Gastroesophageal sphincter (tissue), 4 donors: ENCODE measurements around the gene RHBG. TPM values are rescaled to one million over a fixed set of nuclear protein-coding genes. Genes with fewer than 3 reads are reported as not detected.

Experiments used
- ATAC-seq: fragments of 150-250 bp; one replicate; pipeline ENCODE4 v1.9.1; 2016; ENCODE audit warnings: mild to moderate bottlenecking, moderate library complexity
- H3K27ac ChIP-seq, 4 donors: fragments of 200-600 bp; sonication (generic) in 3 of 4; 1 replicate in 3 of 4; 2 replicates in 1 of 4; pipeline ENCODE4 v1.5.1; 2016 to 2019
- H3K27me3 ChIP-seq: fragments of 200-600 bp; sonication (generic); one replicate; pipeline ENCODE4 v1.5.1; 2019
- H3K36me3 ChIP-seq, 2 donors: fragments of 200-600 bp; sonication (generic); one replicate each; pipeline ENCODE4 v1.5.1; 2019; ENCODE audit warnings: control low read depth in 1 of 2
- H3K4me1 ChIP-seq, 3 donors: fragments of 200-600 bp; sonication (generic); 1 replicate in 2 of 3; 2 replicates in 1 of 3; pipeline ENCODE4 v1.5.1; 2016 to 2019; ENCODE audit warnings: control low read depth in 2 of 3
- H3K4me3 ChIP-seq, 2 donors: fragments of 200-600 bp; sonication (generic); one replicate each; pipeline ENCODE4 v1.5.1; 2019; ENCODE audit warnings: mild to moderate bottlenecking in 1 of 2, moderate library complexity in 1 of 2
- H3K9me3 ChIP-seq, 3 donors: fragments of 200-600 bp; sonication (generic); one replicate each; pipeline ENCODE4 v1.5.1; 2017 to 2019; ENCODE audit warnings: control low read depth in 2 of 3
- CTCF ChIP-seq, 4 experiments: fragments of 200-600 bp in 2 of 4; fragments of 450-650 bp in 2 of 4; sonication (generic) in 1 of 4; IDR thresholded peaks; one replicate each; pipeline ENCODE4 v1.5.1; 2017 to 2019; ENCODE audit warnings: antibody characterized with exemption in 4 of 4, mild to moderate bottlenecking in 2 of 4, moderate library complexity in 2 of 4
- EP300 ChIP-seq: sonication (generic); formaldehyde crosslinking; IDR thresholded peaks from one replicate; pipeline ENCODE4 v1.6.1; 2017; ENCODE audit warnings: antibody characterized with exemption, mild to moderate bottlenecking
- POLR2A ChIP-seq, 2 donors: fragments of 450-650 bp; IDR thresholded peaks; one replicate each; pipeline ENCODE4 v1.6.1; 2017; ENCODE audit warnings: antibody characterized with exemption in 2 of 2, mild to moderate bottlenecking in 2 of 2, moderate library complexity in 1 of 2
- POLR2AphosphoS5 ChIP-seq: sonication (generic); formaldehyde crosslinking; IDR thresholded peaks from one replicate; pipeline ENCODE4 v1.6.1; 2017; ENCODE audit warnings: antibody characterized with exemption
- WGBS, 2 donors: methylation state at CpG; one replicate each; pipeline ENCODE4 v1.1.5; 2018; ENCODE audit warnings: low coverage in 1 of 2; 5-methylcytosine and 5-hydroxymethylcytosine counted together
- small RNA-seq, 4 donors: library from RNA; depleted of rRNA; stranded (forward); fragments of <200 nt; gene quantifications; one replicate each; pipeline ENCODE3, GENCODE V24; 2016
- total RNA-seq, 4 donors: library from RNA; depleted of rRNA; stranded (reverse); fragments of >200 nt; gene quantifications; one replicate each; pipeline ENCODE4 v1.1.0, GENCODE V29; 2016

RHBG gene
- total RNA-seq, 4 donors from 2014 or later = not detected

DNA sequence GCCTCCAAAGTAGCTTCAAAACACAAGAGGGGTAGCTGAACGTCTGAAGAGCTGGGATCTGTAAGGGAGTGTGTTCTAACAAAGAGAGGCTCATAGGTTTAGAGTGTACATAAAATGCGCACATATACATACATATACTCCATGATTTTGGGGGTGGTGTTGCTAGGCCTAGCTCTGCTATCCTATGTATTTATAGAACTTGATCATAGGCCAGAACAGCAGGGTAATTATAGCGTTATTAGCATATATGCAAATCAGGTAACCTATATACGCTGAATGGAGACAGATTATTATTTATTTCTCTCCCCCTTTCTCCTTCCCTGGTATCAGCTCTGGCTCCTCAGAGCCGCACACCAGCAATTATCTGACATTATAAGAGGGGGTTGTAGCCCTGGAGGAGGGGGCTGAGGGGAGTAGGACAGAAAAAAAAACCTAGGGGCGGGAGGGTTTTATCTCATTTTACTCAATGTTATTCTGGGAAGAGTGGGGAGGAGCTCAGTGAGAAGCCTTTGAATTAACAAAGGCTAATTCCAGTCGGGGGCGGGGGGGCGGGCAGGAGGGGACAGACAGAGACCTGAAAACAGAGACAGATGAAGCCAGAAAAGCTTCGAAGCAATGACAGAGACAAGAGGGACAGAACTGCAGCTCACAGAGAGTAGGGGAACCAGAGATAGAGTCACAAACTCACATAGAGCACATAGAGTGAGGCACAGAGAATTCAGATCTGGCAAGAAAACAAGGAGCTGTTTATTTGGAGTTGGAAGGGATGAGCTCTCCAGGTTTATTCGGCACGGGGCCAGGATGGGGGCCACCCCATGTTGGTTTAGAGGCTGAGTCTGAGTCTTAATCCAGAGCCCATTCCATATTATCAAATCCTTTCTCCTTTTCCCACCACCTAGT lies 63.0 kb downstream of the RHBG start:
- peaks cover 0 to 19% (median 6%) of the 10 kb centered on the region in 3 donors for H3K4me1 ChIP-seq
- ATAC-seq = no peak
- no peak overlapping the region for H3K27ac ChIP-seq
- peaks cover 100% of the 10 kb centered on the region for H3K27me3 ChIP-seq
- 26 to 32% methylated on average over 7 to 11 of the region's 12 CpGs for WGBS, 2 donors
- H3K36me3 ChIP-seq = no peaks in the 10 kb centered on the region
- H3K9me3 ChIP-seq = no peaks in the 10 kb centered on the region
- TF ChIP-seq CTCF (IDR thresholded peaks at IDR 0.05) (no peak), POLR2A (IDR thresholded peaks at IDR 0.05) (no peak), POLR2AphosphoS5 (no peak), EP300 (no peak)
- H3K4me3 ChIP-seq = no peak overlapping the region

- Histone ChIP-seq H3K9me3 (no peaks in the 10 kb centered on the region), H3K4me3 (no peak overlapping the region), H3K36me3 (no peaks in the 10 kb centered on the region), H3K4me1 (peaks cover 0 to 24% (median 6%) of the 10 kb centered on the region in 3 donors), H3K27me3 (peaks cover 100% of the 10 kb centered on the region), H3K27ac (no peak overlapping the region)
- ATAC-seq = no peak
- WGBS, 2 donors = 2 to 6% methylated on average over 10 to 11 of the region's 11 CpGs
- TF ChIP-seq EP300 = no peak
- TF ChIP-seq CTCF (IDR thresholded peaks at IDR 0.05) = no peak
- TF ChIP-seq POLR2A (IDR thresholded peaks at IDR 0.05) = no peak
- TF ChIP-seq POLR2AphosphoS5 = no peak
Measured at GRCh38 chr1:156432669-156433018, 63.6 kb downstream of the RHBG start.

DNA sequence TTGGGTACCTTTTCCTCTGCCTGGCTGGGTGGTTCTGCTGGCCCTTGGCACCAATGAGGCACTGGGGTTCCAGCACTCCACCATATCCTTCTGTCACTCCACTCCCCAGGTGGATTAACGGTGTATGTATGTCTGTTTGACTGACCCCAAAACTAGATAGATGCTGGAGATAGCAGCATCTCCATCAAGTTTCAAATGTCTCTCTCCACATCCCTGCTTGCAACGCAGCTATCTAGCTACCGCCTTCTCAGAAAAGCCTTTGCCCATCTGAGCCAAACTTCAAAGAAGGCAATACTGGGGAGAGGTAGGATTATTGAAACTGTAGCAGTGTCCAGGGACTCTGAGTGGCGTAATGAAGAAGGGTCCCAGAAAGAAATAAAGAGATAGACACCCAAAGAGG lies 64.0 kb downstream of the RHBG start:
- no peak overlapping the region for H3K4me3 ChIP-seq
- ATAC-seq = no peak
- H3K27ac ChIP-seq = no peak overlapping the region
- no peak for TF ChIP-seq CTCF (IDR thresholded peaks at IDR 0.05)
- H3K36me3 ChIP-seq = no peaks in the 10 kb centered on the region
- peaks cover 0 to 24% (median 6%) of the 10 kb centered on the region in 3 donors for H3K4me1 ChIP-seq
- H3K27me3 ChIP-seq = peaks cover 100% of the 10 kb centered on the region
- 25 to 67% methylated on average over 1 to 2 of the region's 4 CpGs for WGBS, 2 donors
- no peaks in the 10 kb centered on the region for H3K9me3 ChIP-seq

DNA sequence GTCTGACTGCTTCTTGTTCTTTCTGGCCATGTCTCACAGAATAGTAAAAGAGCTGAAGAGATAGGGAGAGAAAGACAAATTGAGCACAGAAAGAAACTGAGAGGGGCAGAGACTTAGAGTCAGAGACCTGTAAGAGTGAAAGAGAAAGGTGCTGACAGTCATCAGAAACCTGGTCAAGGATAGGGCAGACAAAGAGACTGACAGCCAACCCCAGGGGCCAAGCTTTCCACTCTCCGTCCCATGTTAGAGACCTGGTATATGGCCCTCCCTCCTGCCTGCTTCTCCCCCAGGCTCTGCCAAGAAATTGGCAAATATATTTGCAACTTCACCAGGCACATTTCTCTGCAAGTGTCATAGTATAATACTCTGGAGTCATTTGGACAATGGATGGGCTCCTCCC lies 64.6 kb downstream of the RHBG start:
- TF ChIP-seq EP300 (no peak), POLR2A (IDR thresholded peaks at IDR 0.05) (no peak)
- WGBS, 2 donors = 67% methylated on average over 1 of the region's 1 CpG; no CpG with 5 or more reads in 1 of the 2 donors
- no peak for ATAC-seq
- H3K36me3 ChIP-seq = no peaks in the 10 kb centered on the region
- H3K9me3 ChIP-seq = no peaks in the 10 kb centered on the region
- peaks cover 0 to 24% (median 6%) of the 10 kb centered on the region in 3 donors for H3K4me1 ChIP-seq
- H3K4me3 ChIP-seq = no peak overlapping the region
- no peak overlapping the region for H3K27ac ChIP-seq
- H3K27me3 ChIP-seq = peaks cover 100% of the 10 kb centered on the region

Small RNA genes lying within 50 kb of the gene (small RNA-seq; reads per million reads assigned to genes)
- gene MIR9-1 = 0 reads per million in 4 donors

Other genes with a start within 250 kb of the RHBG start
- 1 to 10 TPM; 1.7 to 7.5 (median 3.4) TPM for gene SEMA4A, start 215.6 kb upstream of the RHBG start, total RNA-seq
- gene SLC25A44, start 175.1 kb upstream of the RHBG start, total RNA-seq = 10 to 100 TPM in 3 of 4 donors, 1 to 10 TPM in 1; 9.4 to 17.0 (median 12.7) TPM
- 10 to 100 TPM; 49.3 to 58.9 (median 51.8) TPM for gene PMF1, start 156.2 kb upstream of the RHBG start, total RNA-seq
- gene BGLAP, start 127.0 kb upstream of the RHBG start, total RNA-seq = under 1 TPM in 1 of 4 donors, not detected in 3; 0.54 TPM
- 1 to 10 TPM; 1.2 to 3.4 (median 1.6) TPM for gene PAQR6, start 121.2 kb upstream of the RHBG start, total RNA-seq
- gene SMG5, start 86.4 kb upstream of the RHBG start, total RNA-seq = 100 to 1,000 TPM in 1 of 4 donors, 10 to 100 TPM in 3; 60.2 to 106 (median 69.1) TPM
- gene TMEM79, start 84.9 kb upstream of the RHBG start, total RNA-seq = 1 to 10 TPM; 1.6 to 4.7 (median 3.2) TPM
- gene GLMP, start 73.5 kb upstream of the RHBG start, total RNA-seq = 10 to 100 TPM; 31.9 to 53.0 (median 38.6) TPM
- not detected for gene VHLL, start 69.9 kb upstream of the RHBG start, total RNA-seq
- 100 to 1,000 TPM; 189 to 224 (median 209) TPM for gene CCT3, start 30.9 kb upstream of the RHBG start, total RNA-seq
- not detected for gene TSACC, start 30.7 kb upstream of the RHBG start, total RNA-seq
- gene MEF2D, start 131.6 kb downstream of the RHBG start, total RNA-seq = 10 to 100 TPM; 49.0 to 94.3 (median 67.1) TPM
- gene IQGAP3, start 203.4 kb downstream of the RHBG start, total RNA-seq = under 1 TPM in 3 of 4 donors, not detected in 1; 0.27 to 0.58 (median 0.42) TPM
- not detected for gene TTC24, start 210.5 kb downstream of the RHBG start, total RNA-seq
- gene NAXE, start 222.6 kb downstream of the RHBG start, total RNA-seq = 10 to 100 TPM; 65.1 to 93.6 (median 73.4) TPM
- 10 to 100 TPM; 18.4 to 37.2 (median 24.0) TPM for gene GPATCH4, start 232.3 kb downstream of the RHBG start, total RNA-seq